Measurements from ENCODE around the gene LASP1NB.
"Not testable (repeated sequence)": the region's sequence is repeated elsewhere in the genome, so short reads cannot be mapped to it uniquely, and the experiment has no call there.

Gene LASP1NB

GRCh38 chr17:38918129-38918913, 7.1 kb upstream of the LASP1NB start:
- DNase-seq (ENCODE audit: low read depth): no peak

GRCh38 chr17:38918916-38919315, 6.5 kb upstream of the LASP1NB start:
- no peak for DNase-seq (ENCODE audit: low read depth)

DNA sequence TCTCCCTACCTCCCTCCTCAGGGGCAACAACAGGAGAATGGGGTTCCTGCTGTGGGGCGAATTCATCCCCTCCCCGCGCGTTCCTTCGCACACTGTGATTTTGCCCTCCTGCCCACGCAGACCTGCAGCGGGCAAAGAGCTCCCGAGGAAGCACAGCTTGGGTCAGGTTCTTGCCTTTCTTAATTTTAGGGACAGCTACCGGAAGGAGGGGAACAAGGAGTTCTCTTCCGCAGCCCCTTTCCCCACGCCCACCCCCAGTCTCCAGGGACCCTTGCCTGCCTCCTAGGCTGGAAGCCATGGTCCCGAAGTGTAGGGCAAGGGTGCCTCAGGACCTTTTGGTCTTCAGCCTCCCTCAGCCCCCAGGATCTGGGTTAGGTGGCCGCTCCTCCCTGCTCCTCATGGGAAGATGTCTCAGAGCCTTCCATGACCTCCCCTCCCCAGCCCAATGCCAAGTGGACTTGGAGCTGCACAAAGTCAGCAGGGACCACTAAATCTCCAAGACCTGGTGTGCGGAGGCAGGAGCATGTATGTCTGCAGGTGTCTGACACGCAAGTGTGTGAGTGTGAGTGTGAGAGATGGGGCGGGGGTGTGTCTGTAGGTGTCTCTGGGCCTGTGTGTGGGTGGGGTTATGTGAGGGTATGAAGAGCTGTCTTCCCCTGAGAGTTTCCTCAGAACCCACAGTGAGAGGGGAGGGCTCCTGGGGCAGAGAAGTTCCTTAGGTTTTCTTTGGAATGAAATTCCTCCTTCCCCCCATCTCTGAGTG, 5.9 kb upstream of the LASP1NB start:
- no peak for DNase-seq (ENCODE audit: low read depth)

DNA sequence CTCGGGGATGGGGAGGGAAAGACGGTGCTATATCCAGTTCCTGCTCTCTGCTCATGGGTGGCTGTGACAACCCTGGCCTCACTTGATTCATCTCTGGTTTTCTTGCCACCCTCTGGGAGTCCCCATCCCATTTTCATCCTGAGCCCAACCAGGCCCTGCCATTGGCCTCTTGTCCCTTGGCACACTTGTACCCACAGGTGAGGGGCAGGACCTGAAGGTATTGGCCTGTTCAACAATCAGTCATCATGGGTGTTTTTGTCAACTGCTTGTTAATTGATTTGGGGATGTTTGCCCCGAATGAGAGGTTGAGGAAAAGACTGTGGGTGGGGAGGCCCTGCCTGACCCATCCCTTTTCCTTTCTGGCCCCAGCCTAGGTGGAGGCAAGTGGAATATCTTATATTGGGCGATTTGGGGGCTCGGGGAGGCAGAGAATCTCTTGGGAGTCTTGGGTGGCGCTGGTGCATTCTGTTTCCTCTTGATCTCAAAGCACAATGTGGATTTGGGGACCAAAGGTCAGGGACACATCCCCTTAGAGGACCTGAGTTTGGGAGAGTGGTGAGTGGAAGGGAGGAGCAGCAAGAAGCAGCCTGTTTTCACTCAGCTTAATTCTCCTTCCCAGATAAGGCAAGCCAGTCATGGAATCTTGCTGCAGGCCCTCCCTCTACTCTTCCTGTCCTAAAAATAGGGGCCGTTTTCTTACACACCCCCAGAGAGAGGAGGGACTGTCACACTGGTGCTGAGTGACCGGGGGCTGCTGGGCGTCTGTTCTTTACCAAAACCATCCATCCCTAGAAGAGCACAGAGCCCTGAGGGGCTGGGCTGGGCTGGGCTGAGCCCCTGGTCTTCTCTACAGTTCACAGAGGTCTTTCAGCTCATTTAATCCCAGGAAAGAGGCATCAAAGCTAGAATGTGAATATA, 4.8 kb upstream of the LASP1NB start:
- no peak for DNase-seq (ENCODE audit: low read depth)

GRCh38 chr17:38921756-38922411, 3.5 kb upstream of the LASP1NB start:
- no peak for DNase-seq (ENCODE audit: low read depth)

- DNase-seq (ENCODE audit: low read depth): no peak
These were observed 2.7 kb upstream of the LASP1NB start for GRCh38 chr17:38922538-38923297.

DNA sequence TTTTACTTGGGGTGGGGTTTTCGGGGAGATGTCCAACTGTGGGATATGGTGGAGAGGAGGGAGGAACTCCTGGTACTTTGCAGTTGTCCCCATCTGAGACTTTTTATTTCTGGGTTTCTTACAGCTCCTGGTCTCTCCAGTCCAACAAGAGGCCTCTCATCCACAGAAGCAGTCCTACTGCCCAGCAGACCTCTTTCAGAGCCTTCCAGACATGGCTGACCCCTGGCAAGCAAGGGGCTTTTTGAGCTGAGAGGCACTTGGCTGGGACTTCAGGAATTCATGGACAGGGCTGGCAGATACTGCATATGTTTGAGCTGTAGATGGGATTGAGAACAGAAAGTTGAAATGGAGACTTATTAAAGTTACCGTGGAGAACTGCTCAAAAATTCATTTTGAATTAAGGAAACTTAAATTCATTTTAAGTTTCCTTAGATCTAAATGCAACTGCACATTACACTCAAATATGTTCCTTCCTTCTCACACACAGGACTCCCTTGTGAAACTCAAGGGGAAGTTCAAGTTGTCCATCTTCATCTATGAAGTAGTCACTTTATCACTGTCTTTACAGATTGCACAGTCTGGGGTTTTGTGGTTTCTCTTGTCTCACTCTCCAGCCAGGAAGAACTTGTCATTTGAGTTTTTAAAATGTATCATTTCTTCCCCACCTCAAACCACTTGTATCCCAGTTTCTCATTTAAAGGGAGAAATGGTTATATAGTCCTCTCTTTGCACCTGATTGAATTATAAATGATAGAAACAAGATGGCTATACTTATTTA, 1.1 kb downstream of the LASP1NB start:
- DNase-seq (ENCODE audit: low read depth): no peak

GRCh38 chr17:38930782-38931181, 5.4 kb downstream of the LASP1NB start:
- not testable (repeated sequence) for DNase-seq (ENCODE audit: low read depth)

DNA sequence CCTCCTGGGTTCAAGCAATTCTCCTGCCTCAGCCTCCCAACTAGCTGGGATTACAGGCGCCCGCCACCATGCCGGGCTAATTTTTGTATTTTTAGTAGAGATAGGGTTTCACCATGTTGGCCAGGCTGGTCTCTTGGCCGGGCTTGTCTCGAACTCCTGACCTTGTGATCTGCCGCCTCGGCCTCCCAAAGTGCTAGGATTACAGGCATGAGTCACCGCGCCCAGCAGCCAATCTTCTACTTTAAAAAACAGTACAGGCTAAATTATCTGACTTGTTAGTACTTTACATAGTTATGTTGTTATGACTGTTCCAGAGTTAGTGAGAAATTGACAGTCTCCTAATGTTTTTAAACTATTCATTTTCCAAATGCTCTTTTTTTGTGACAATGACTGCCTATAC, 8.5 kb downstream of the LASP1NB start:
- DNase-seq (ENCODE audit: low read depth): not testable (repeated sequence)

DNA sequence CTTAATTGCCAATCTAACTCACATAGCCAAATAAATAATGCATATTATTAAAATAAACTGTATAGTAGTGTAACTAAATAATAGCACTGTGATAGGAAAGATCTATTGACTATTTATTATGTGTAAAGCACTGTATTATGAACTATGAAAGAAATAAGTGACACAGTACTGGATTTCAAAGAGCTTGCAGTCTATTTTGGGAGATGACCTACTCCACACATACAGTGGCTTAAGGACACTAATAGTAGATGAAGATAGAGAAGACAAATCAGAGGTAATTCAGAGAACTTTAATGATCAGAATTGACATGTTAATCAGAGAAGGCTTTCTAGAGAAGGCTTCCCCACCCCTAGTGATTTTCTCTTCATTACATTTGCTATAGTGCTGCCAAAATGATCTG, 14.6 kb downstream of the LASP1NB start:
- DNase-seq (ENCODE audit: low read depth): no peak

DNA sequence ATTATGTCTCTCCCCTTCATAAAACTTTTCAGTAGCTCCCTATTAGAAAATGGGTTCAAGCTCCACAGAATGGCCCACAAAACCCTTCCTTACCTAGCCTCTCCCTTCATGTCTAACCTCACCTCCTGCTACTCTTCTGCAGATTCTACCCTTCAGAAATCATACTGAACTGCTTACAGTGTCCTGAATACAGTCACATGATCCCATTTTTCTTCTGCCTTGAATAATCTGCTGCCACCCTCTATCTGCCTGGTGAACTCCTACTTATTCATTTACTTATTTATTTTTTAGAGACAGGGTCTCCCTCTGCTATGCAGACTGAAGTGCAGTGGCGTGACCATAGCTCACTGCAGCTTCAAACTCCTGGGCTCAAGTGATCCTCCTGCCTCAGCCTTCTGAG, 15.0 kb downstream of the LASP1NB start:
- no peak for DNase-seq (ENCODE audit: low read depth)

DNA sequence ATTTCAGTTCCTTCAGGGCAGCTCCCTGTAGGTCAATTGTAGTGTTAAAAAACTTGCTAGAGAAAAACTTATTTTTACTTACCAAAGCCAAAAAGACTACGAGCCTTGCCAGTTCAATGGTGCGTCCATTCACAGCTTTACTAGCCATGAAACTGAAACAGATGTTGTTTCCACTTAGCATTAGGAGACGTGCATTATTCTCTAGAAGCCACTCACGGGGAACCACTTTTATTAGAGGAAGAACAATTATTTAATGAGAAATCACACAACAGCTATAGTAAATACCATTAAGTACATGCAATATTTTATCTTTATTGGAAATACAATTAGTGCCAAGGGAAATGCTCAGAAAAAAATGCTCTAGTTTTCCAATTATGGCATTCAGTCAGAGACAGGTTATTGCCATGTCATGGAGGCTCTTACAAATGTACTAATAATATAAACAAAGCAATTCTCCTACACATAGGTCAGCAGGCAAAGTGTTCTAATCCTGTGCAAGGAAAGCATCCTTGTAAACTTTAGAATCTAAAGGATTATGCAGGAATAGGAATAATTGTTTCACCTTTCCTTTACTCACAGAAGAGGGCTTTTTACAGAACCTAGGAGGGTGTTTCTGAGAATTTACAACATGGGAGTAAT, 17.4 kb downstream of the LASP1NB start:
- no peak for DNase-seq (ENCODE audit: low read depth)

DNA sequence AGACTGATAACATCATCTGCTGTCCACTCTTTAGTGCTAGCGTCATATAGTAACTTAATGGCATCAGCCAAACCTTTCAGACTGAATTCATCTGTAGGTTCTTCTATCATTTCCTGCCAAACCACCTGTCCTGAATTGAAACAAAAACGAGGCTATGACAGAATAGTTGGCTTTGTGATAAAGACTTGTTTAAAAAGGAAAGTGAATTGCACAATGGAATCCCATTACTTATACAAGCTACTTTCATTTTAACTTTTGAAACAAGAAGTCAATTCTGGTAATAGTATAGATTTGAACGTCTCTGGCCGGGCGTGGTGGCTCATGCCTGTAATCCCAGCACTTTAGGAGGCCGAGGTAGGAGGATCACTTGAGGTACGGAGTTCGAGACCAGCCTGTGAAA, 18.2 kb downstream of the LASP1NB start:
- DNase-seq (ENCODE audit: low read depth): no peak

- no peak for DNase-seq (ENCODE audit: low read depth)
These were observed 21.8 kb downstream of the LASP1NB start for GRCh38 chr17:38947189-38947588.

DNA sequence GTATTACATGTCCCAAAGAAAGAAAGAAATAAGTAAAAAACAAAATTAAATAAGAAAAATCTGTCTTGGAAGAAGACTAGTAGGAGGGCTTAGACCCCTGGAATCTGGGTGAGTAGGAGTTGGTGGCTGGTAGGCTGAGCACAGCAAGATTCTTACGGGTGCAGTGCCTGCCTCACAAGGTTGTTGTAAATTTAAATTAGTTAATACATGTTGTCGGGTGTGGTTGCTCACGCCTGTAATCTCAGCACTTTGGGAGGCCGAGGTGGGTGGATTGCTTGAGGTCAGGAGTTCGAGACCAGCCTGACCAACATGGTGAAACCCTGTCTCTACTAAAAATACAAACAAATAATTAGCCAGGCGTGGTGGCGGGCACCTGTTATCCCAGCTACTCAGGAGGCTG, 28.4 kb downstream of the LASP1NB start:
- DNase-seq (ENCODE audit: low read depth): not testable (repeated sequence)

GRCh38 chr17:38958326-38958725, 32.9 kb downstream of the LASP1NB start:
- no peak for DNase-seq (ENCODE audit: low read depth)

- DNase-seq (ENCODE audit: low read depth): no peak
These were observed 33.3 kb downstream of the LASP1NB start for GRCh38 chr17:38958756-38959155.

DNA sequence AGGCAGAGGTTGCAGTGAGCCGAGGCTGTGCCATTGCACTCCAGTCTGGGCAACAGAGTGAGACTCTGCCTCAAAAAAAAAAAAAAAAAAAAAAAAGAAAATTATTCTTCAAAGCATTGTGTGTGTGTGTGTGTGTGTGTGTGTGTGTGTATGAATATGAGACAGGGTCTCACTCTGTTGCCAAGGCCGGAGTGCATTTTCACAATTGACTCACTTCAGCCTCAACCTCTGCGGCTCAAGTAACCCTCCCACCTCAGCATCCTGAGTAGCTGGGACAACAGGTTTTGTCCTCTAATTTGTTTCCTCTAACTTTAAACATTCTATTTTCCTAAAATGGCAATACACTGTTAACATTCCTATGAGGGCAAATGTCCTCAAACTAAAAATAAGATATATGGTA, 34.1 kb downstream of the LASP1NB start:
- no peak for DNase-seq (ENCODE audit: low read depth)

- DNase-seq (ENCODE audit: low read depth): no peak
These were observed 35.0 kb downstream of the LASP1NB start for GRCh38 chr17:38960402-38960801.

GRCh38 chr17:38961413-38961812, 36.0 kb downstream of the LASP1NB start:
- DNase-seq (ENCODE audit: low read depth): no peak
